Naive B cell (primary cell): Measurements from ENCODE around the gene ERCC4. TPM values are rescaled to one million over a fixed set of nuclear protein-coding genes. Genes with fewer than 3 reads are reported as not detected.

Experiments used
- ATAC-seq, 2 donors: fragments of 150-1000 bp; cut with Tn5 transposase; 2 replicates each; pipeline ENCODE4 v1.10.0; 2021; ENCODE audit warnings: low read depth in 2 of 2, mild to moderate bottlenecking in 2 of 2, moderate library complexity in 2 of 2
- DNase-seq: peaks from one replicate; pipeline ENCODE4 v3.0.0; 2022
- H3K27ac Mint-ChIP-seq, 6 donors: one replicate each; pipeline ENCODE4 v1.8.0; 2020 to 2022; ENCODE audit warnings: mild to moderate bottlenecking in 6 of 6, mixed read lengths in 6 of 6, moderate library complexity in 5 of 6, inconsistent platforms in 2 of 6
- H3K27me3 Mint-ChIP-seq, 3 donors: one replicate each; pipeline ENCODE4 v1.8.0; 2021 to 2022; ENCODE audit warnings: mixed read lengths in 3 of 3, mild to moderate bottlenecking in 1 of 3
- H3K36me3 Mint-ChIP-seq, 2 donors: one replicate each; pipeline ENCODE4 v1.8.0; 2020 to 2022; ENCODE audit warnings: mixed read lengths in 2 of 2, inconsistent platforms in 1 of 2, mild to moderate bottlenecking in 1 of 2
- H3K4me1 Mint-ChIP-seq, 3 donors: one replicate each; pipeline ENCODE4 v1.8.0; 2020 to 2022; ENCODE audit warnings: mixed read lengths in 3 of 3, inconsistent platforms in 1 of 3, mild to moderate bottlenecking in 1 of 3, moderate library complexity in 1 of 3
- H3K4me3 Mint-ChIP-seq, 8 donors: one replicate each; pipeline ENCODE4 v1.8.0; 2020 to 2022; ENCODE audit warnings: mild to moderate bottlenecking in 8 of 8, mixed read lengths in 8 of 8, moderate library complexity in 8 of 8, inconsistent platforms in 2 of 8
- H3K9me3 Mint-ChIP-seq, 7 donors: one replicate each; pipeline ENCODE4 v1.8.0; 2020 to 2022; ENCODE audit warnings: mixed read lengths in 7 of 7, mild to moderate bottlenecking in 5 of 7, inconsistent platforms in 2 of 7, moderate library complexity in 1 of 7
- polyA plus RNA-seq, 6 donors: library from polyadenylated mRNA; unstranded; fragments of 300-500 nt; fragmentation: Illumina TruSeq; gene quantifications; one replicate each; pipeline ENCODE4 v1.2.3, GENCODE V29; 2021; ENCODE audit warnings: low read depth in 6 of 6

The ERCC4 gene
- polyA plus RNA-seq, 6 donors from 2014 or later: 11.9 to 25.5 (median 15.0) TPM

- peaks cover 5 to 9% (median 8%) of the 10 kb centered on the region in 3 donors for H3K4me1 Mint-ChIP-seq
- H3K36me3 Mint-ChIP-seq: no peaks in the 10 kb centered on the region
- no peak overlapping the region for H3K27ac Mint-ChIP-seq
- ATAC-seq: no peak
- H3K4me3 Mint-ChIP-seq: no peak overlapping the region
- peaks cover 19 to 27% (median 21%) of the 10 kb centered on the region in 3 donors for H3K27me3 Mint-ChIP-seq
- DNase-seq: no peak
- H3K9me3 Mint-ChIP-seq: peaks cover 0 to 11% (median 3%) of the 10 kb centered on the region in 7 donors
Observed at GRCh38 chr16:13915033-13915635, 4.8 kb upstream of the ERCC4 start.

GRCh38 chr16:13919330-13919682 lies 648 bp upstream of the ERCC4 start:
- H3K9me3 Mint-ChIP-seq: no peaks in the 10 kb centered on the region
- H3K4me3 Mint-ChIP-seq: peak overlapping the region; percentile 89 to 98 (median 94)
- peaks cover 6 to 8% (median 7%) of the 10 kb centered on the region in 3 donors for H3K27me3 Mint-ChIP-seq
- H3K4me1 Mint-ChIP-seq: peaks cover 20 to 26% (median 24%) of the 10 kb centered on the region in 3 donors
- ATAC-seq: peak; percentile 19 to 24
- DNase-seq: no peak
- peak overlapping the region in 4 of 6 donors; percentile 11 to 82 (median 80) for H3K27ac Mint-ChIP-seq
- H3K36me3 Mint-ChIP-seq: no peaks in the 10 kb centered on the region

DNA sequence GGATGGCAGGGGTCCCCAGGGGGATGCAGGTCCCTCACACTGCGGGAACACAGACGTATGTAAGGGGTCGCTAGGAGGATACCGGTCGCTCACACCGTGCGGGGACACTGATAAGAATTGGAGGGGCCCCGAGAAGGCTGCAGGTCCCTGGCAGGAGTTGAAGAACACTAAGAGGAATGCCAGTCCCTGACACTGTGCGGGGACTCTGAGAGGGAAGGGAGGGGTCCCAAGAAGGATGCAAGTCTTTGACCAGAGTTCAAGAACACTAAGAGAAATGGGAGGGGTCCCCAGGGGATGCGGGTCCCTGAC lies 510 bp downstream of the ERCC4 start:
- Mint-ChIP-seq H3K9me3 (no peaks in the 10 kb centered on the region), H3K4me1 (peaks cover 20 to 26% (median 24%) of the 10 kb centered on the region in 3 donors), H3K27me3 (no peaks in the 10 kb centered on the region), H3K4me3 (peak overlapping the region; percentile 89 to 98 (median 94)), H3K27ac (peak overlapping the region; percentile 41 to 96 (median 88)), H3K36me3 (no peaks in the 10 kb centered on the region)
- no peak for ATAC-seq
- DNase-seq: no peak

- H3K9me3 Mint-ChIP-seq: no peaks in the 10 kb centered on the region
- peak overlapping the region; percentile 87 to 98 (median 93) for H3K4me3 Mint-ChIP-seq
- H3K4me1 Mint-ChIP-seq: peaks cover 20 to 26% (median 24%) of the 10 kb centered on the region in 3 donors
- H3K27ac Mint-ChIP-seq: peak overlapping the region in 2 of 6 donors; percentile 81 to 87
- H3K27me3 Mint-ChIP-seq: no peaks in the 10 kb centered on the region
- peaks cover 3 to 7% of the 10 kb centered on the region in 2 donors for H3K36me3 Mint-ChIP-seq
- ATAC-seq: no peak
- DNase-seq: no peak
Observed at GRCh38 chr16:13921328-13921727, 1.4 kb downstream of the ERCC4 start.

DNA sequence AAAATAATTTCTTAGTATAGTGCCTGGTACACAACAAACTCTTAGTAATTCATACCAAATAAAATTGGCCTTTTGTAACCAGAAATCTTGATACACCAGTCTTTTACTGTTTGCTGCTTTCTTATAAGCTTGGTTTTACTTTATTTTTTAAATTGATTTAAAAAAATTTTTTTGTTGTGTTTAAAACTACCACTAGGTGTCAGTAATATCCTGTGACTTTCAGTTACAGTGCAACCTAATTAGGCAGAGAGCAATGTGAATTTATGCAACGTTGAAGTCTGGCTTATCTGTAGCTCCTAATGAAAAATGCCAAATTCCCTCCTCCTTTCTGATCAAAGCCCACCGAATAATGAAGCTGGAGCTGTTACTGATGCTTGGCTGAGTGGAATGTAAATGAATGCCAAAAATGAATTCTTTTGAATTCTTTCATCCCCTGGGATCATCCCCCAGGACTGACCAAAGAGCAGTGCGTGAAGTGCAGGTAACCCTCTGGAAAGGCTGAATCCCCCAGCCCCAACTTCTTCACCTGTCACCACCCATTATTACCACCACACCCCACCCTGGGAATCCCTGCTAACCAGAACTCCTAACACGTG lies 3.8 kb downstream of the ERCC4 start:
- ATAC-seq (no peak), DNase-seq (peak; percentile 40)
- Mint-ChIP-seq H3K27me3 (no peaks in the 10 kb centered on the region), H3K36me3 (peaks cover 9 to 10% of the 10 kb centered on the region in 2 donors), H3K4me1 (peaks cover 20 to 26% (median 24%) of the 10 kb centered on the region in 3 donors), H3K27ac (peak overlapping the region in 1 of 6 donors; percentile 94), H3K4me3 (no peak overlapping the region), H3K9me3 (no peaks in the 10 kb centered on the region)

DNA sequence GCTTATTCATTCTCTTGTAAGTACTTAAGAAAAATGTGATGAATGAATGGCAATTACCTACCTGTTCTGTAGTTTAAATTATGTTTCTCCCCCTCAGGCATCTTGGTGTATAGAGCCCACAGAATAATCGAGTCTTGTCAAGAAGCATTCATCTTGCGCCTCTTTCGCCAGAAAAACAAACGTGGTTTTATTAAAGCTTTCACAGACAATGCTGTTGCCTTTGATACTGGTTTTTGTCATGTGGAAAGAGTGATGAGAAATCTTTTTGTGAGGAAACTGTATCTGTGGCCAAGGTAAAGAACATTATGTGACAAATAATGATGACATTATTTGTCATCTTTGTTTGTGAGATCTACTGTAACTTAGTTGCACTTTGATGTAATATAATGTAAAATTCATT lies 6.5 kb downstream of the ERCC4 start:
- no peaks in the 10 kb centered on the region for H3K9me3 Mint-ChIP-seq
- no peak overlapping the region for H3K4me3 Mint-ChIP-seq
- DNase-seq (no peak), ATAC-seq (no peak)
- H3K27ac Mint-ChIP-seq: no peak overlapping the region
- H3K4me1 Mint-ChIP-seq: peaks cover 3 to 5% (median 4%) of the 10 kb centered on the region in 3 donors
- no peaks in the 10 kb centered on the region for H3K27me3 Mint-ChIP-seq
- H3K36me3 Mint-ChIP-seq: peaks cover 9 to 16% of the 10 kb centered on the region in 2 donors

DNA sequence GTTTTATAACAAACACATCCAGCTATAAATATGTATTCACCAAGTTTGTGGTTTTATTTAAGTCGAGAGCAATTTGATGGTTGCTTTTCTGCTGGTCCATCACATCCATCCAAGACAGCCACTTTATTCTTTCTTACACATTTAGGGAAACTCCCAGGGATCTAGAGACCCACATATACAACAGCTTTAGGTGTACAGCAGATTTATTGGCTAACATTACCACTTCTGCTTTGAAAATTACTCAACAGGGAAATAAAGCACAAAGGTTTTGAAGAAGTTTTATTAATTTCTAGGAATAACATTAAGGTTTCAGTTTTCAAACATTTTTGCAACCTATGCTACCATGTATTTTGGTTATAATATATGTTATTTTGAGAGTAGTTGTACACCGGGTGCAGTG lies 6.9 kb downstream of the ERCC4 start:
- ATAC-seq: no peak
- Mint-ChIP-seq H3K27ac (no peak overlapping the region), H3K9me3 (no peaks in the 10 kb centered on the region), H3K4me1 (peaks cover 3 to 5% (median 4%) of the 10 kb centered on the region in 3 donors), H3K4me3 (no peak overlapping the region), H3K27me3 (no peaks in the 10 kb centered on the region), H3K36me3 (peaks cover 9 to 16% of the 10 kb centered on the region in 2 donors)
- DNase-seq: no peak

- H3K9me3 Mint-ChIP-seq: no peaks in the 10 kb centered on the region
- no peak overlapping the region for H3K4me3 Mint-ChIP-seq
- H3K4me1 Mint-ChIP-seq: peaks cover 3 to 4% (median 4%) of the 10 kb centered on the region in 3 donors
- no peaks in the 10 kb centered on the region for H3K27me3 Mint-ChIP-seq
- DNase-seq (no peak), ATAC-seq (no peak)
- peaks cover 9 to 16% of the 10 kb centered on the region in 2 donors for H3K36me3 Mint-ChIP-seq
- H3K27ac Mint-ChIP-seq: no peak overlapping the region
Observed at GRCh38 chr16:13928646-13929045, 8.7 kb downstream of the ERCC4 start.

GRCh38 chr16:13931845-13932244 lies 11.9 kb downstream of the ERCC4 start:
- ATAC-seq (no peak), DNase-seq (no peak)
- Mint-ChIP-seq H3K4me3 (no peak overlapping the region), H3K36me3 (peaks cover 9 to 22% of the 10 kb centered on the region in 2 donors), H3K4me1 (no peaks in the 10 kb centered on the region), H3K27ac (peak overlapping the region in 1 of 6 donors; percentile 3), H3K9me3 (peaks cover 0 to 2% (median 0%) of the 10 kb centered on the region in 7 donors), H3K27me3 (no peaks in the 10 kb centered on the region)

DNA sequence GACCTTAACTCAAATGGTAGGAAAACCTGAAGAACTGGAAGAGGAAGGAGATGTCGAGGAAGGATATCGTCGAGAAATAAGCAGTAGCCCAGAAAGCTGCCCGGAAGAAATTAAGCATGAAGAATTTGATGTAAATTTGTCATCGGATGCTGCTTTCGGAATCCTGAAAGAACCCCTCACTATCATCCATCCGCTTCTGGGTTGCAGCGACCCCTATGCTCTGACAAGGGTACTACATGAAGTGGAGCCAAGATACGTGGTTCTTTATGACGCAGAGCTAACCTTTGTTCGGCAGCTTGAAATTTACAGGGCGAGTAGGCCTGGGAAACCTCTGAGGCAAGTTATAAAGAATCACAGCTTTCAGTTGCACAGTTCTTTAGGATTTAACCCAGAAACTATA lies 15.5 kb downstream of the ERCC4 start:
- peak overlapping the region in 1 of 6 donors; percentile 38 for H3K27ac Mint-ChIP-seq

GRCh38 chr16:13936155-13936554 lies 16.2 kb downstream of the ERCC4 start:
- H3K9me3 Mint-ChIP-seq: peaks cover 0 to 2% (median 0%) of the 10 kb centered on the region in 7 donors
- ATAC-seq (no peak), DNase-seq (no peak)
- no peaks in the 10 kb centered on the region for H3K4me1 Mint-ChIP-seq
- no peaks in the 10 kb centered on the region for H3K27me3 Mint-ChIP-seq
- H3K27ac Mint-ChIP-seq: peak overlapping the region in 1 of 6 donors; percentile 89
- no peak overlapping the region for H3K4me3 Mint-ChIP-seq
- peaks cover 19 to 37% of the 10 kb centered on the region in 2 donors for H3K36me3 Mint-ChIP-seq

More for the DNA sequence above, 15.5 kb downstream of the ERCC4 start:
- H3K4me3 Mint-ChIP-seq: no peak overlapping the region
- peaks cover 0 to 2% (median 0%) of the 10 kb centered on the region in 7 donors for H3K9me3 Mint-ChIP-seq
- H3K36me3 Mint-ChIP-seq: peaks cover 19 to 42% of the 10 kb centered on the region in 2 donors
- no peak for DNase-seq
- no peak for ATAC-seq
- no peaks in the 10 kb centered on the region for H3K27me3 Mint-ChIP-seq
- H3K4me1 Mint-ChIP-seq: no peaks in the 10 kb centered on the region

GRCh38 chr16:13936596-13937081 lies 16.7 kb downstream of the ERCC4 start:
- no peak overlapping the region for H3K4me3 Mint-ChIP-seq
- no peak for ATAC-seq
- no peaks in the 10 kb centered on the region for H3K27me3 Mint-ChIP-seq
- H3K4me1 Mint-ChIP-seq: no peaks in the 10 kb centered on the region
- DNase-seq: no peak
- peak overlapping the region in 2 of 6 donors; percentile 29 to 89 for H3K27ac Mint-ChIP-seq
- peaks cover 0 to 2% (median 0%) of the 10 kb centered on the region in 7 donors for H3K9me3 Mint-ChIP-seq
- peaks cover 19 to 36% of the 10 kb centered on the region in 2 donors for H3K36me3 Mint-ChIP-seq

DNA sequence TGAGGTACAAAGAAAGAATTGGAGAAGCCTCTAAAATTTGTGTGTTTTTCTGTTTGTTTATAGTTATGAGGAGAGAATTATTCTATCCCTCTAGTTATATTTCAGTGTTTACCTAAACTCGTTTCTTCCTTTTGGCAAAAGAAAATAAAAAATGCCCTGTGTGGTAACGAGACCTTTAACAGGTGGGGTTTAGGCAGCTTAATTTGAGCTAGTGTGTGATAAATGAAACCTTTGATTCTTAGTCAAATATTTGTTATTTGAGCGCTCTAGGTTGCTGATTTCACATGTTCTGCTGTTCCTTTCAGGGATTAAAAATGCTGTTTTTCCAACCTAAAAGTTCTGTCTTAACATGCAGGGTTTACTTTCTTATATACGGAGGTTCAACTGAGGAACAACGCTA lies 17.5 kb downstream of the ERCC4 start:
- Mint-ChIP-seq H3K27me3 (no peaks in the 10 kb centered on the region), H3K4me1 (no peaks in the 10 kb centered on the region), H3K36me3 (peaks cover 20 to 36% of the 10 kb centered on the region in 2 donors), H3K4me3 (no peak overlapping the region), H3K9me3 (peaks cover 0 to 2% (median 0%) of the 10 kb centered on the region in 7 donors), H3K27ac (peak overlapping the region in 1 of 6 donors; percentile 51)
- ATAC-seq (no peak), DNase-seq (no peak)

- Mint-ChIP-seq H3K27ac (no peak overlapping the region), H3K4me1 (no peaks in the 10 kb centered on the region), H3K27me3 (no peaks in the 10 kb centered on the region), H3K36me3 (peaks cover 31 to 46% of the 10 kb centered on the region in 2 donors), H3K9me3 (peaks cover 0 to 2% (median 0%) of the 10 kb centered on the region in 7 donors), H3K4me3 (no peak overlapping the region)
- DNase-seq (no peak), ATAC-seq (no peak)
Observed at GRCh38 chr16:13938480-13938879, 18.5 kb downstream of the ERCC4 start.
